DND-41 (cell line): ENCODE data around the gene CA11.

Experiments
- ATAC-seq: fragments of 200-7000 bp; cut with Tn5 transposase; 3 replicates; pipeline ENCODE4 v1.9.1; 2021; ENCODE audit warnings: low read depth; ENCODE audit not compliant: insufficient read depth
- DNase-seq: peaks from one replicate; pipeline ENCODE4 v3.0.0-alpha.2; 2020
- H2AFZ ChIP-seq: 2 replicates; pipeline ENCODE4 v1.6.0; 2012; ENCODE audit warnings: low read depth, low read length
- H3K27ac ChIP-seq: 2 replicates; pipeline ENCODE4 v1.5.1; 2012; ENCODE audit warnings: low read length, inconsistent platforms
- H3K27me3 ChIP-seq: fragments of 200-600 bp; sonication (generic); 2 replicates; pipeline ENCODE4 v1.6.0; 2012; ENCODE audit warnings: low read length, mild to moderate bottlenecking, inconsistent platforms; ENCODE audit not compliant: insufficient read depth, poor library complexity
- H3K36me3 ChIP-seq: 2 replicates; pipeline ENCODE4 v1.5.1; 2012; ENCODE audit warnings: low read length, inconsistent platforms; ENCODE audit not compliant: insufficient read depth
- H3K4me1 ChIP-seq: 2 replicates; pipeline ENCODE4 v1.5.1; 2012; ENCODE audit warnings: mild to moderate bottlenecking, low read length; ENCODE audit not compliant: insufficient read depth
- H3K4me2 ChIP-seq: 2 replicates; pipeline ENCODE4 v1.6.0; 2012; ENCODE audit warnings: mild to moderate bottlenecking, moderate library complexity, low read length, inconsistent platforms; ENCODE audit not compliant: insufficient read depth
- H3K4me3 ChIP-seq, 2 experiments: fragments of 200-600 bp in 1 of 2; shearing (Covaris generic) in 1 of 2; 2 replicates each; pipeline ENCODE4 v1.5.1; 2012 to 2016; ENCODE audit warnings: inconsistent platforms in 2 of 2, low read length in 2 of 2, mild to moderate bottlenecking in 2 of 2, low read depth in 1 of 2, moderate library complexity in 1 of 2
- H3K79me2 ChIP-seq: 2 replicates; pipeline ENCODE4 v1.6.0; 2012; ENCODE audit warnings: low read length, inconsistent platforms; ENCODE audit not compliant: insufficient read depth
- H3K9ac ChIP-seq: 2 replicates; pipeline ENCODE4 v1.6.0; 2012; ENCODE audit warnings: low read depth, mild to moderate bottlenecking, inconsistent platforms, low read length, moderate library complexity
- H3K9me3 ChIP-seq: 2 replicates; pipeline ENCODE4 v1.5.1; 2012; ENCODE audit warnings: low read length, moderate library complexity, mild to moderate bottlenecking, inconsistent platforms; ENCODE audit not compliant: insufficient read depth, severe bottlenecking
- H4K20me1 ChIP-seq: 2 replicates; pipeline ENCODE4 v1.6.0; 2012; ENCODE audit warnings: low read length; ENCODE audit not compliant: insufficient read depth
- EZH2 ChIP-seq: IDR thresholded peaks from 3 replicates; pipeline ENCODE4 v1.6.1; 2012; ENCODE audit warnings: borderline replicate concordance, low read depth, mild to moderate bottlenecking, moderate library complexity, low read length, inconsistent platforms; ENCODE audit not compliant: severe bottlenecking
- TF ChIP-seq, protein P1 (sequence below): IDR thresholded peaks from 2 replicates; pipeline ENCODE4 v1.5.1; 2012; ENCODE audit warnings: borderline replicate concordance, low read length, moderate library complexity, mild to moderate bottlenecking; ENCODE audit not compliant: poor library complexity, severe bottlenecking; ENCODE audit errors: extremely low read depth

Gene CA11

GRCh38 chr19:48676487-48676886 is 30.5 kb upstream of the CA11 start:
- Histone ChIP-seq H3K9me3 (no peaks in the 10 kb centered on the region), H3K9ac (no peak overlapping the region), H3K4me1 (peaks cover 10% of the 10 kb centered on the region), H4K20me1 (no peaks in the 10 kb centered on the region; the same call in 1 of the 2 replicates), H2AFZ (no peak overlapping the region), H3K27ac (no peak overlapping the region), H3K79me2 (no peaks in the 10 kb centered on the region), H3K4me2 (no peak overlapping the region), H3K36me3 (no peaks in the 10 kb centered on the region), H3K27me3 (no peaks in the 10 kb centered on the region), H3K4me3 (no peak overlapping the region)
- ATAC-seq (no peak), DNase-seq (no peak)
- no peak for TF ChIP-seq EZH2
- TF ChIP-seq, protein P1, sequence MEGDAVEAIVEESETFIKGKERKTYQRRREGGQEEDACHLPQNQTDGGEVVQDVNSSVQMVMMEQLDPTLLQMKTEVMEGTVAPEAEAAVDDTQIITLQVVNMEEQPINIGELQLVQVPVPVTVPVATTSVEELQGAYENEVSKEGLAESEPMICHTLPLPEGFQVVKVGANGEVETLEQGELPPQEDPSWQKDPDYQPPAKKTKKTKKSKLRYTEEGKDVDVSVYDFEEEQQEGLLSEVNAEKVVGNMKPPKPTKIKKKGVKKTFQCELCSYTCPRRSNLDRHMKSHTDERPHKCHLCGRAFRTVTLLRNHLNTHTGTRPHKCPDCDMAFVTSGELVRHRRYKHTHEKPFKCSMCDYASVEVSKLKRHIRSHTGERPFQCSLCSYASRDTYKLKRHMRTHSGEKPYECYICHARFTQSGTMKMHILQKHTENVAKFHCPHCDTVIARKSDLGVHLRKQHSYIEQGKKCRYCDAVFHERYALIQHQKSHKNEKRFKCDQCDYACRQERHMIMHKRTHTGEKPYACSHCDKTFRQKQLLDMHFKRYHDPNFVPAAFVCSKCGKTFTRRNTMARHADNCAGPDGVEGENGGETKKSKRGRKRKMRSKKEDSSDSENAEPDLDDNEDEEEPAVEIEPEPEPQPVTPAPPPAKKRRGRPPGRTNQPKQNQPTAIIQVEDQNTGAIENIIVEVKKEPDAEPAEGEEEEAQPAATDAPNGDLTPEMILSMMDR = no peak

DNA sequence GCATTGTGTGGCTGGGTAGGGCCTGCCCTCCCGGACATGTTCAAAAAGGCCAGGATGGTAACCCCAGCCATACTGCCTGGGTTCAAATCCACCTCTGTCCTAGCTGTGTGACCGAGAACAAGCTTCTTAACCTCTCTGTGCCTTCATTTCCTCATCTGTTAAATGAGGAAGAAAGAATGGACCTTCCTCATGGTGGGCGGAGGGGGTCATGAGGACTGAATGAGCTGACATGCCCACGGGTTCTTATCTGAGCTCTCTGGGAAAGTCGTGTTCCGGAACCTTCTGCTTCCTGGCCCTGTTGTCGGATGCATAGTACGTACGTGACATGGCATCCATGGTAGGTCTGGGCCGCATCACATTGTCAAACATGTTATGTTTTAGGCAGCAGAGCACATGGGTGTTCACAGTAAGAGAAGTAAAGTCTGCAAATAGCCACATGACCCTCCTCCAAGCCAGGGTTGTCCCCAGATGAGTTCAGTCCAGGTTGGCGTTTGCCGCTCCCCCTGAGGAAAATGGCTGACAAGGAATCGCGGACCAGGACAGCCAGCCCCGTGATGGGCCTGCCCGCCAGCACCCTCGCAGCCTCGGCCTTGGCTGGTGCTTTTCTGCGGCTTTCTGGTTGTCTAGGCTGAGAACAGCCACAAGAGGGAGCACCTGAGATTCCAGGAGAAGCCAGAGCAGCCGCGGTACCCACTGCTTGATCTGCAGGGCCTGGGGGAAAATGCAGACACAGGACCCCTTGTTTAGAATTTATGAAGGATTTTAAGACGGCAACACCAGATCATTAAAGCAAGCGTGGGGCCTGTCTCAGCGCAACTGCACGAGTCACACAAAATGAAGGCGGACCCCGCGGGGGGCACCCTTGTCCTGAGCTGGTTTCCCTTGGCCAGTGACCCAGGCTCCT is 29.2 kb upstream of the CA11 start:
- H3K4me3 ChIP-seq = no peak overlapping the region
- no peaks in the 10 kb centered on the region for H3K79me2 ChIP-seq
- ATAC-seq = peak; percentile 97
- no peaks in the 10 kb centered on the region for H3K36me3 ChIP-seq
- H3K4me1 ChIP-seq = peaks cover 10% of the 10 kb centered on the region
- H3K9me3 ChIP-seq = no peaks in the 10 kb centered on the region
- peak overlapping the region; percentile 42 for H3K9ac ChIP-seq
- H4K20me1 ChIP-seq = no peaks in the 10 kb centered on the region
- DNase-seq = peak; percentile 85
- peak overlapping the region; percentile 72 for H2AFZ ChIP-seq
- H3K27ac ChIP-seq = peak overlapping the region; percentile 45; the same call in 1 of the 2 replicates
- peak overlapping the region; percentile 27; the same call in 1 of the 2 replicates for H3K4me2 ChIP-seq
- TF ChIP-seq EZH2 = no peak
- TF ChIP-seq, protein P1 = peak; percentile 91
- H3K27me3 ChIP-seq = no peaks in the 10 kb centered on the region

GRCh38 chr19:48674216-48674809 is 28.3 kb upstream of the CA11 start:
- no peaks in the 10 kb centered on the region for H3K79me2 ChIP-seq
- no peaks in the 10 kb centered on the region for H3K36me3 ChIP-seq
- H3K4me1 ChIP-seq = peaks cover 10% of the 10 kb centered on the region
- H3K4me2 ChIP-seq = no peak overlapping the region
- no peaks in the 10 kb centered on the region for H3K27me3 ChIP-seq
- TF ChIP-seq, protein P1 = no peak
- no peak for TF ChIP-seq EZH2
- no peaks in the 10 kb centered on the region for H3K9me3 ChIP-seq
- DNase-seq (no peak), ATAC-seq (no peak)
- H4K20me1 ChIP-seq = no peaks in the 10 kb centered on the region
- no peak overlapping the region for H3K4me3 ChIP-seq
- no peak overlapping the region; the same call in 1 of the 2 replicates for H3K9ac ChIP-seq
- no peak overlapping the region; the same call in 1 of the 2 replicates for H3K27ac ChIP-seq
- H2AFZ ChIP-seq = no peak overlapping the region
